GM23338 (cell line): ENCODE data around the gene KLK10. TPM values are rescaled to one million over a fixed set of nuclear protein-coding genes. Genes with fewer than 3 reads are reported as not detected.

Experiments used
- ATAC-seq: fragments of 200-7000 bp; cut with Tn5 transposase; 3 replicates; pipeline ENCODE4 v1.9.1; 2020
- DNase-seq: peaks from one replicate; pipeline ENCODE4 v3.0.0-alpha.2; 2015; ENCODE audit warnings: low spot score
- H2AFZ ChIP-seq: fragments of 200-600 bp; sonication (generic); 2 replicates; pipeline ENCODE4 v1.8.0; 2016; ENCODE audit warnings: antibody characterized with exemption, mild to moderate bottlenecking, moderate library complexity
- H3F3A ChIP-seq: fragments of 200-600 bp; sonication (generic); replicated peaks from 2 replicates; pipeline ENCODE4 v1.8.0; 2017; ENCODE audit warnings: antibody characterized with exemption, mixed run types, low read depth
- H3K27ac ChIP-seq: fragments of 200-600 bp; sonication (generic); 2 replicates; pipeline ENCODE4 v1.6.1; 2016; ENCODE audit warnings: low read depth
- H3K27me3 ChIP-seq: fragments of 200-600 bp; sonication (generic); 2 replicates; pipeline ENCODE4 v1.8.0; 2016; ENCODE audit warnings: mild to moderate bottlenecking, mixed run types, moderate library complexity; ENCODE audit not compliant: insufficient read depth
- H3K36me3 ChIP-seq: fragments of 200-600 bp; sonication (generic); 2 replicates; pipeline ENCODE4 v1.8.0; 2016; ENCODE audit warnings: mild to moderate bottlenecking; ENCODE audit not compliant: insufficient read depth
- H3K4me1 ChIP-seq: fragments of 200-600 bp; sonication (generic); 2 replicates; pipeline ENCODE4 v1.8.0; 2016; ENCODE audit warnings: mild to moderate bottlenecking, moderate library complexity; ENCODE audit not compliant: insufficient read depth
- H3K4me2 ChIP-seq: fragments of 200-600 bp; sonication (generic); 2 replicates; pipeline ENCODE4 v1.7.1; 2017; ENCODE audit warnings: mixed run types
- H3K4me3 ChIP-seq: fragments of 200-600 bp; sonication (generic); 2 replicates; pipeline ENCODE4 v1.6.1; 2016; ENCODE audit warnings: mixed run types
- H3K79me2 ChIP-seq: fragments of 200-600 bp; sonication (generic); replicated peaks from 2 replicates; pipeline ENCODE4 v1.8.0; 2017; ENCODE audit warnings: mild to moderate bottlenecking; ENCODE audit not compliant: insufficient read depth
- H3K9me2 ChIP-seq: fragments of 200-600 bp; sonication (generic); 2 replicates; pipeline ENCODE4 v1.8.0; 2017; ENCODE audit not compliant: insufficient read depth
- H4K20me1 ChIP-seq: fragments of 200-600 bp; sonication (generic); replicated peaks from 2 replicates; pipeline ENCODE4 v1.8.0; 2017; ENCODE audit warnings: mild to moderate bottlenecking; ENCODE audit not compliant: insufficient read depth
- H3K27ac Mint-ChIP-seq: 2 replicates; pipeline ENCODE4 v1.8.0; 2020; ENCODE audit warnings: inconsistent platforms, mild to moderate bottlenecking, moderate library complexity, mixed read lengths
- H3K27me3 Mint-ChIP-seq: 3 replicates; pipeline ENCODE4 v1.8.0; 2022; ENCODE audit warnings: low read depth, mild to moderate bottlenecking, moderate library complexity, mixed read lengths, inconsistent platforms; ENCODE audit not compliant: insufficient read depth, poor library complexity
- H3K36me3 Mint-ChIP-seq: 3 replicates; pipeline ENCODE4 v1.8.0; 2021; ENCODE audit warnings: low read depth, mild to moderate bottlenecking, inconsistent platforms, moderate library complexity, mixed read lengths
- H3K4me1 Mint-ChIP-seq: 3 replicates; pipeline ENCODE4 v1.8.0; 2020; ENCODE audit warnings: mild to moderate bottlenecking, inconsistent platforms, mixed read lengths
- H3K4me3 Mint-ChIP-seq: 3 replicates; pipeline ENCODE4 v1.8.0; 2021; ENCODE audit warnings: moderate library complexity, mild to moderate bottlenecking, inconsistent platforms, mixed read lengths
- H3K9me3 Mint-ChIP-seq: 3 replicates; pipeline ENCODE4 v1.8.0; 2020; ENCODE audit warnings: moderate library complexity, mild to moderate bottlenecking, inconsistent platforms, mixed read lengths
- CREB1 ChIP-seq: fragments of 250-450 bp; sonication (Bioruptor Pico); IDR thresholded peaks from 2 replicates; pipeline ENCODE4 v1.5.0; 2020; ENCODE audit warnings: low read depth, mild to moderate bottlenecking, moderate library complexity
- CTCF ChIP-seq, 2 experiments: fragments of 200-600 bp in 1 of 2; sonication (generic) in 1 of 2; conservative IDR thresholded peaks; 2 replicates each; pipeline versions ENCODE4 v1.5.1 to v1.6.1; 2016 to 2017; ENCODE audit warnings: antibody characterized with exemption in 2 of 2, low read depth in 2 of 2, mild to moderate bottlenecking in 2 of 2, moderate library complexity in 1 of 2
- ETS1 ChIP-seq: IDR thresholded peaks from 2 replicates; pipeline ENCODE4 v1.6.1; 2016; ENCODE audit warnings: antibody characterized with exemption
- EZH2 ChIP-seq: fragments of 200-600 bp; sonication (generic); IDR thresholded peaks from one replicate; pipeline ENCODE4 v1.8.0; 2017; ENCODE audit warnings: antibody characterized with exemption, mild to moderate bottlenecking, low read depth; ENCODE audit not compliant: unreplicated experiment
- EZH2phosphoT487 ChIP-seq: fragments of 200-600 bp; sonication (generic); IDR thresholded peaks from one replicate; pipeline ENCODE4 v1.8.1; 2018; ENCODE audit warnings: antibody characterized with exemption; ENCODE audit not compliant: unreplicated experiment
- JUNB ChIP-seq: IDR thresholded peaks from one replicate; pipeline ENCODE4 v1.6.1; 2016; ENCODE audit warnings: antibody characterized with exemption; ENCODE audit not compliant: unreplicated experiment
- NANOG ChIP-seq: IDR thresholded peaks from 2 replicates; pipeline ENCODE4 v1.6.1; 2016; ENCODE audit warnings: antibody characterized with exemption, borderline replicate concordance
- POLR2AphosphoS5 ChIP-seq: IDR thresholded peaks from 2 replicates; pipeline ENCODE4 v1.6.1; 2016; ENCODE audit warnings: antibody characterized with exemption, low read depth
- REST ChIP-seq: IDR thresholded peaks from one replicate; pipeline ENCODE4 v1.6.1; 2018; ENCODE audit warnings: antibody characterized with exemption; ENCODE audit not compliant: unreplicated experiment
- STAT1 ChIP-seq: IDR thresholded peaks from one replicate; pipeline ENCODE4 v1.6.1; 2016; ENCODE audit warnings: antibody characterized with exemption; ENCODE audit not compliant: unreplicated experiment
- ZNF114 ChIP-seq: fragments of 250-450 bp; sonication (Bioruptor Pico); IDR thresholded peaks from 2 replicates; pipeline ENCODE4 v1.5.0; 2020; ENCODE audit warnings: mild to moderate bottlenecking, moderate library complexity
- ZNF331 ChIP-seq: fragments of 250-450 bp; sonication (Bioruptor Pico); IDR thresholded peaks from 2 replicates; pipeline ENCODE4 v1.5.0; 2020; ENCODE audit warnings: low read depth, mild to moderate bottlenecking, moderate library complexity
- polyA plus RNA-seq: library from polyadenylated mRNA; unstranded; fragments of >200 nt; fragmentation: Nextera tagmentation; extraction: Ambion mirVana; gene quantifications from 2 replicates; pipeline ENCODE4 v1.2.1, GENCODE V29; 2016
- total RNA-seq: library from RNA; depleted of rRNA; stranded (reverse); fragments of >200 nt; shearing (Covaris generic); gene quantifications from 2 replicates; pipeline ENCODE4 v1.2.3, GENCODE V29; 2014

The KLK10 gene
- total and polyA plus RNA-seq, 2 experiments from 2014 or later: 6.1 to 6.6 TPM

- TF ChIP-seq ZNF331 (no peak), CTCF (conservative IDR thresholded peaks at IDR 0.05; ENCODE audit: low read depth in 2 of 2) (no peak), NANOG (no peak), EZH2 (no peak), STAT1 (no peak)
Observed at GRCh38 chr19:51025401-51025800, 5.9 kb upstream of the KLK10 start (continued).

GRCh38 chr19:51024924-51025323, 5.4 kb upstream of the KLK10 start:
- H3K27me3 Mint-ChIP-seq: peaks cover 18% of the 10 kb centered on the region
- peaks cover 7% of the 10 kb centered on the region; the same call in 1 of the 2 replicates for H3K9me2 ChIP-seq
- TF ChIP-seq ZNF331 (no peak), CREB1 (CRISPR knock-in tag) (no peak), ETS1 (no peak), CTCF (conservative IDR thresholded peaks at IDR 0.05; ENCODE audit: low read depth in 2 of 2) (no peak), POLR2AphosphoS5 (no peak), ZNF114 (no peak), EZH2 (no peak), NANOG (no peak), EZH2phosphoT487 (no peak), REST (no peak), JUNB (no peak), STAT1 (no peak)

More at GRCh38 chr19:51024924-51025323, 5.4 kb upstream of the KLK10 start:
- H3K79me2 ChIP-seq: no peaks in the 10 kb centered on the region
- H3K27me3 ChIP-seq: peaks cover 2% of the 10 kb centered on the region; the same call in 1 of the 2 replicates
- no peaks in the 10 kb centered on the region for H3K36me3 ChIP-seq
- no peak overlapping the region for H3K4me3 ChIP-seq
- no peak for ATAC-seq
- DNase-seq: no peak
- Mint-ChIP-seq H3K9me3 (no peaks in the 10 kb centered on the region; the same call in 2 of the 3 replicates), H3K4me3 (no peak overlapping the region), H3K36me3 (peaks cover 3% of the 10 kb centered on the region; the same call in 1 of the 3 replicates), H3K27ac (no peak overlapping the region), H3K4me1 (peaks cover 37% of the 10 kb centered on the region)
- peaks cover 5% of the 10 kb centered on the region; the same call in 1 of the 2 replicates for H3K4me1 ChIP-seq
- no peaks in the 10 kb centered on the region for H4K20me1 ChIP-seq
- H3F3A ChIP-seq: no peaks in the 10 kb centered on the region
- H3K4me2 ChIP-seq: no peak overlapping the region
- H3K27ac ChIP-seq: no peak overlapping the region
- no peak overlapping the region for H2AFZ ChIP-seq
